ENCODE data around the gene PABPN1. TPM values are rescaled to one million over a fixed set of nuclear protein-coding genes. Genes with fewer than 3 reads are reported as not detected.

PABPN1 gene
- total and polyA plus RNA-seq, 2 of the 13 experiments (the other 11 are each of a cell fraction or from before 2014, with no cell fraction given), result 233 to 524 TPM

DNA sequence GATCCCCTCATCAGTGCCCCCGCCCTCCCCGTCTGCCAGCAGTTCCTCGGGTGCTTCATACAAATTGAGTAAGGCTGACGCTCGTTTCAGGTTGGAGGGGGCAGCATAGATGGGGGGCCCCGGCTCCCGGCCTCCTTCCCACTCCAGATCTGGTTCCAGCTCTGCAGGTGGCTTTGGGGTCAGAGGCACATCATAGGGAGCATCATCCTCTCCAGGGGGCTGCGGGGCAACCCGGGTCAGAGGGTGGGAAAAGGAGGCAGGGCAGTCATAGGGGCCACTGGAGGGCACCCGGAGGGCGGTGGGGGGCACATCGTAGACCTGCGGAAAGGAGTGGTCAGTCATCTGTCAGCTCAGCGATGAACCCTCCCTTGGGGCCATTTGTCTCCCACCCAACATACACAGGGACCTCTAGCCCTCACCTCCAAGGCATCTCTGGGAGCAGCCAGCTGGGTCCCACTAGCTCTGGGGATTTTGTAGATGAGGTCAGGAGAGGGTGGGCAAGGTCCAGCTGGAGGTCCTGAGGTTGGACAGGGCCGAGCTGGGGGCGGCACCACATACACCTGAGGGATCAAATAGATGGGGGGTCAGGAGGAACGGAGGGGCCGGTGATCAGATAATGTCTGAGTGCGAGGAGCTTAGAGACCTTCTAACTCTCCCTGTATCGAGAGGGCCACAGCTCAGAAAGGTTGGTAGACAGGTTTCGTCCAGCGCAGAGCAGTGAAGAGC lies 38.6 kb downstream of the PABPN1 start (continued):
- TF ChIP-seq ZNF891 (CRISPR knock-in tag; IDR thresholded peaks at IDR 0.05) (0 out of 2 replicates have a peak, but pooled peaks have one; percentile 21), NRL (CRISPR knock-in tag; IDR thresholded peaks at IDR 0.05; ENCODE audit: borderline replicate concordance) (peak; percentile 52; the same call in 1 of the 2 replicates), GABPB1 (CRISPR knock-in tag; IDR thresholded peaks at IDR 0.05) (peak; percentile 9; the same call in 1 of the 2 replicates), HNRNPLL (IDR thresholded peaks at IDR 0.05; ENCODE audit: low read depth, low read length, poor library complexity, severe bottlenecking) (peak; percentile 8)
- TF ChIP-seq, protein P1, sequence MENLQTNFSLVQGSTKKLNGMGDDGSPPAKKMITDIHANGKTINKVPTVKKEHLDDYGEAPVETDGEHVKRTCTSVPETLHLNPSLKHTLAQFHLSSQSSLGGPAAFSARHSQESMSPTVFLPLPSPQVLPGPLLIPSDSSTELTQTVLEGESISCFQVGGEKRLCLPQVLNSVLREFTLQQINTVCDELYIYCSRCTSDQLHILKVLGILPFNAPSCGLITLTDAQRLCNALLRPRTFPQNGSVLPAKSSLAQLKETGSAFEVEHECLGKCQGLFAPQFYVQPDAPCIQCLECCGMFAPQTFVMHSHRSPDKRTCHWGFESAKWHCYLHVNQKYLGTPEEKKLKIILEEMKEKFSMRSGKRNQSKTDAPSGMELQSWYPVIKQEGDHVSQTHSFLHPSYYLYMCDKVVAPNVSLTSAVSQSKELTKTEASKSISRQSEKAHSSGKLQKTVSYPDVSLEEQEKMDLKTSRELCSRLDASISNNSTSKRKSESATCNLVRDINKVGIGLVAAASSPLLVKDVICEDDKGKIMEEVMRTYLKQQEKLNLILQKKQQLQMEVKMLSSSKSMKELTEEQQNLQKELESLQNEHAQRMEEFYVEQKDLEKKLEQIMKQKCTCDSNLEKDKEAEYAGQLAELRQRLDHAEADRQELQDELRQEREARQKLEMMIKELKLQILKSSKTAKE (CRISPR knock-in tag; IDR thresholded peaks at IDR 0.05; ENCODE audit: borderline replicate concordance), result peak; percentile 24; the same call in 1 of the 2 replicates
- TF ChIP-seq, protein P2, sequence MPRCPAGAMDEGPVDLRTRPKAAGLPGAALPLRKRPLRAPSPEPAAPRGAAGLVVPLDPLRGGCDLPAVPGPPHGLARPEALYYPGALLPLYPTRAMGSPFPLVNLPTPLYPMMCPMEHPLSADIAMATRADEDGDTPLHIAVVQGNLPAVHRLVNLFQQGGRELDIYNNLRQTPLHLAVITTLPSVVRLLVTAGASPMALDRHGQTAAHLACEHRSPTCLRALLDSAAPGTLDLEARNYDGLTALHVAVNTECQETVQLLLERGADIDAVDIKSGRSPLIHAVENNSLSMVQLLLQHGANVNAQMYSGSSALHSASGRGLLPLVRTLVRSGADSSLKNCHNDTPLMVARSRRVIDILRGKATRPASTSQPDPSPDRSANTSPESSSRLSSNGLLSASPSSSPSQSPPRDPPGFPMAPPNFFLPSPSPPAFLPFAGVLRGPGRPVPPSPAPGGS (CRISPR knock-in tag; IDR thresholded peaks at IDR 0.05), result 0 out of 2 replicates have a peak, but pooled peaks have one; percentile 23
- TF ChIP-seq, protein P3, sequence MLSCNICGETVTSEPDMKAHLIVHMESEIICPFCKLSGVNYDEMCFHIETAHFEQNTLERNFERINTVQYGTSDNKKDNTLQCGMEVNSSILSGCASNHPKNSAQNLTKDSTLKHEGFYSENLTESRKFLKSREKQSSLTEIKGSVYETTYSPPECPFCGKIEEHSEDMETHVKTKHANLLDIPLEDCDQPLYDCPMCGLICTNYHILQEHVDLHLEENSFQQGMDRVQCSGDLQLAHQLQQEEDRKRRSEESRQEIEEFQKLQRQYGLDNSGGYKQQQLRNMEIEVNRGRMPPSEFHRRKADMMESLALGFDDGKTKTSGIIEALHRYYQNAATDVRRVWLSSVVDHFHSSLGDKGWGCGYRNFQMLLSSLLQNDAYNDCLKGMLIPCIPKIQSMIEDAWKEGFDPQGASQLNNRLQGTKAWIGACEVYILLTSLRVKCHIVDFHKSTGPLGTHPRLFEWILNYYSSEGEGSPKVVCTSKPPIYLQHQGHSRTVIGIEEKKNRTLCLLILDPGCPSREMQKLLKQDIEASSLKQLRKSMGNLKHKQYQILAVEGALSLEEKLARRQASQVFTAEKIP (CRISPR knock-in tag; IDR thresholded peaks at IDR 0.05; ENCODE audit: borderline replicate concordance), result no peak
- TF ChIP-seq, protein P4, sequence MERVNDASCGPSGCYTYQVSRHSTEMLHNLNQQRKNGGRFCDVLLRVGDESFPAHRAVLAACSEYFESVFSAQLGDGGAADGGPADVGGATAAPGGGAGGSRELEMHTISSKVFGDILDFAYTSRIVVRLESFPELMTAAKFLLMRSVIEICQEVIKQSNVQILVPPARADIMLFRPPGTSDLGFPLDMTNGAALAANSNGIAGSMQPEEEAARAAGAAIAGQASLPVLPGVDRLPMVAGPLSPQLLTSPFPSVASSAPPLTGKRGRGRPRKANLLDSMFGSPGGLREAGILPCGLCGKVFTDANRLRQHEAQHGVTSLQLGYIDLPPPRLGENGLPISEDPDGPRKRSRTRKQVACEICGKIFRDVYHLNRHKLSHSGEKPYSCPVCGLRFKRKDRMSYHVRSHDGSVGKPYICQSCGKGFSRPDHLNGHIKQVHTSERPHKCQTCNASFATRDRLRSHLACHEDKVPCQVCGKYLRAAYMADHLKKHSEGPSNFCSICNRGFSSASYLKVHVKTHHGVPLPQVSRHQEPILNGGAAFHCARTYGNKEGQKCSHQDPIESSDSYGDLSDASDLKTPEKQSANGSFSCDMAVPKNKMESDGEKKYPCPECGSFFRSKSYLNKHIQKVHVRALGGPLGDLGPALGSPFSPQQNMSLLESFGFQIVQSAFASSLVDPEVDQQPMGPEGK (CRISPR knock-in tag; IDR thresholded peaks at IDR 0.05), result peak; percentile 7; the same call in 1 of the 2 replicates
